HG03571 (cell line): ENCODE results near the gene PYY.
"Not testable (repeated sequence)": the region's sequence is repeated elsewhere in the genome, so short reads cannot be mapped to it uniquely, and the experiment has no call there.

Experiments used
- ATAC-seq: cut with Tn5 transposase; IDR thresholded peaks from one replicate; pipeline ENCODE4 v1.9.1; 2021; ENCODE audit not compliant: unreplicated experiment

Gene PYY

GRCh38 chr17:43979011-43979410 is 25.3 kb upstream of the PYY start:
- ATAC-seq: no peak

- no peak for ATAC-seq
Observed at GRCh38 chr17:43978078-43978477, 24.3 kb upstream of the PYY start.

GRCh38 chr17:43976963-43977837 is 23.5 kb upstream of the PYY start:
- ATAC-seq: no peak

GRCh38 chr17:43975898-43976297 is 22.2 kb upstream of the PYY start:
- no peak for ATAC-seq

GRCh38 chr17:43974382-43975266 is 20.9 kb upstream of the PYY start:
- no peak for ATAC-seq

GRCh38 chr17:43972444-43973212 is 18.9 kb upstream of the PYY start:
- not testable (repeated sequence) for ATAC-seq

GRCh38 chr17:43971436-43971835 is 17.7 kb upstream of the PYY start:
- ATAC-seq: not testable (repeated sequence)

GRCh38 chr17:43970366-43970765 is 16.6 kb upstream of the PYY start:
- ATAC-seq: no peak

GRCh38 chr17:43967251-43967875 is 13.6 kb upstream of the PYY start:
- ATAC-seq: no peak

GRCh38 chr17:43966276-43966675 is 12.5 kb upstream of the PYY start:
- ATAC-seq: no peak

- no peak for ATAC-seq
Observed at GRCh38 chr17:43962479-43962878, 8.7 kb upstream of the PYY start.

GRCh38 chr17:43961954-43962353 is 8.2 kb upstream of the PYY start:
- no peak for ATAC-seq

- ATAC-seq: not testable (repeated sequence)
Observed at GRCh38 chr17:43961292-43961691, 7.6 kb upstream of the PYY start.

GRCh38 chr17:43958748-43959352 is 5.1 kb upstream of the PYY start:
- no peak for ATAC-seq

- no peak for ATAC-seq
Observed at GRCh38 chr17:43956222-43956621, 2.5 kb upstream of the PYY start.

GRCh38 chr17:43952724-43953666 is 745 bp downstream of the PYY start:
- no peak for ATAC-seq

- ATAC-seq: no peak
Observed at GRCh38 chr17:43952351-43952723, 1.4 kb downstream of the PYY start.

- ATAC-seq: no peak
Observed at GRCh38 chr17:43951750-43952149, 2.0 kb downstream of the PYY start.

GRCh38 chr17:43950554-43950953 is 3.2 kb downstream of the PYY start:
- ATAC-seq: no peak
